ENCODE data around the gene TPSAB1.

DNA sequence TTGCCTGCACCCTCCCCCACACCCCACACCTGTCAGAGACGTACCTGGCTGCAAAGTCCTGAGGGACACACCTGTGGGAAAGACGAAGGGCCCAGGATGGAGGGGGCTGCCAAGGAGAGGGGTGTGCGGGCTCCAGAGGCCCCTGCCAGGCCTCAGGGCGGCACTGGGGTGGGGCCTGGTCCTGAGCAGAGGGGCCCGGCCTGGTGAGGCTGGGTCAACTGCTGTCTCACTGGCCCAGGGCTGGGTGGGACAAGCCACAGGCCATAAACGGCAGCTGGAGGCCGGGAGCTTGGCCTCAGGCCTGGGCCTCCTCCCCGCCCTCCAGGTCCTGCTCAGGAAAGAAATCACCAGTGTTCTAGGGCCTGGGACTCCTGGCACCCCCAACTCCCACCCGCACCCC lies 15.9 kb upstream of the TPSAB1 start:
- TF ChIP-seq, protein P1, sequence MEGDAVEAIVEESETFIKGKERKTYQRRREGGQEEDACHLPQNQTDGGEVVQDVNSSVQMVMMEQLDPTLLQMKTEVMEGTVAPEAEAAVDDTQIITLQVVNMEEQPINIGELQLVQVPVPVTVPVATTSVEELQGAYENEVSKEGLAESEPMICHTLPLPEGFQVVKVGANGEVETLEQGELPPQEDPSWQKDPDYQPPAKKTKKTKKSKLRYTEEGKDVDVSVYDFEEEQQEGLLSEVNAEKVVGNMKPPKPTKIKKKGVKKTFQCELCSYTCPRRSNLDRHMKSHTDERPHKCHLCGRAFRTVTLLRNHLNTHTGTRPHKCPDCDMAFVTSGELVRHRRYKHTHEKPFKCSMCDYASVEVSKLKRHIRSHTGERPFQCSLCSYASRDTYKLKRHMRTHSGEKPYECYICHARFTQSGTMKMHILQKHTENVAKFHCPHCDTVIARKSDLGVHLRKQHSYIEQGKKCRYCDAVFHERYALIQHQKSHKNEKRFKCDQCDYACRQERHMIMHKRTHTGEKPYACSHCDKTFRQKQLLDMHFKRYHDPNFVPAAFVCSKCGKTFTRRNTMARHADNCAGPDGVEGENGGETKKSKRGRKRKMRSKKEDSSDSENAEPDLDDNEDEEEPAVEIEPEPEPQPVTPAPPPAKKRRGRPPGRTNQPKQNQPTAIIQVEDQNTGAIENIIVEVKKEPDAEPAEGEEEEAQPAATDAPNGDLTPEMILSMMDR (IDR thresholded peaks at IDR 0.05; ENCODE audit: borderline replicate concordance, extremely low read depth, low read length, poor library complexity, severe bottlenecking), result no peak
- TF ChIP-seq EZH2 (IDR thresholded peaks at IDR 0.05; ENCODE audit: borderline replicate concordance, low read depth, low read length, severe bottlenecking), result no peak
